HepG2 (cell line): Measurements from ENCODE around the gene CLPTM1L. TPM values are rescaled to one million over a fixed set of nuclear protein-coding genes. Genes with fewer than 3 reads are reported as not detected.
A peak's percentile ranks its signal among the peaks of the same experiment; 100 is the strongest.

Source experiments
- ARID4A ChIP-seq: sonication (generic); formaldehyde crosslinking; IDR thresholded peaks from 2 replicates; pipeline ENCODE4 v1.5.0; 2020; ENCODE audit warnings: mild to moderate bottlenecking, missing genetic modification reagents, borderline replicate concordance
- GZF1 ChIP-seq: sonication (generic); formaldehyde crosslinking; IDR thresholded peaks from 2 replicates; pipeline ENCODE4 v1.5.1; 2020; ENCODE audit warnings: mild to moderate bottlenecking, missing genetic modification reagents
- HINFP ChIP-seq: sonication (generic); formaldehyde crosslinking; IDR thresholded peaks from 2 replicates; pipeline ENCODE4 v1.4.0; 2020; ENCODE audit warnings: low read depth, mild to moderate bottlenecking, missing genetic modification reagents
- IRF1 ChIP-seq: sonication (generic); formaldehyde crosslinking; IDR thresholded peaks from 2 replicates; pipeline ENCODE4 v1.4.0; 2020; ENCODE audit warnings: low read depth, mild to moderate bottlenecking, missing genetic modification reagents
- POLR2AphosphoS2 ChIP-seq: IDR thresholded peaks from 2 replicates; pipeline ENCODE4 v1.6.1; 2011; ENCODE audit warnings: low read depth, low read length, improper control_type of control experiment
- POLR2G ChIP-seq: fragments of 200-400 bp; formaldehyde crosslinking; IDR thresholded peaks from 2 replicates; pipeline ENCODE4 v1.6.1; 2018; ENCODE audit warnings: mild to moderate bottlenecking, low read depth, low read length, moderate library complexity
- SAFB2 ChIP-seq: sonication (generic); formaldehyde crosslinking; IDR thresholded peaks from 2 replicates; pipeline ENCODE4 v1.5.1; 2020; ENCODE audit warnings: missing genetic modification reagents, low read depth, mild to moderate bottlenecking, borderline replicate concordance
- UBTF ChIP-seq: sonication (generic); formaldehyde crosslinking; IDR thresholded peaks from 2 replicates; pipeline ENCODE4 v1.4.0; 2020; ENCODE audit warnings: mild to moderate bottlenecking, missing genetic modification reagents
- XBP1 ChIP-seq: sonication (generic); formaldehyde crosslinking; IDR thresholded peaks from 2 replicates; pipeline ENCODE4 v1.5.0; 2020; ENCODE audit warnings: missing genetic modification reagents
- ZNF142 ChIP-seq: sonication (generic); formaldehyde crosslinking; IDR thresholded peaks from 2 replicates; pipeline ENCODE4 v1.4.0; 2020; ENCODE audit warnings: missing genetic modification reagents
- ZNF292 ChIP-seq: sonication (generic); formaldehyde crosslinking; IDR thresholded peaks from 2 replicates; pipeline ENCODE4 v1.8.1; 2022; ENCODE audit warnings: mild to moderate bottlenecking, low read depth, missing genetic modification reagents, borderline replicate concordance
- ZNF878 ChIP-seq: sonication (generic); formaldehyde crosslinking; IDR thresholded peaks from 2 replicates; pipeline ENCODE4 v1.8.1; 2023; ENCODE audit warnings: mild to moderate bottlenecking, missing genetic modification reagents, moderate library complexity
- polyA plus RNA-seq, 8 experiments: library from polyadenylated mRNA; depleted of rRNA in 3 of 8; stranded (reverse) in 7 of 8; unstranded in 1 of 8; fragments of >200 nt; fragmentation: Illumina TruSeq in 4 of 8; extraction: Trizol in 4 of 8; gene quantifications; 2 replicates each; pipeline versions ENCODE4 v1.2.1 to v1.2.3, GENCODE V29; 2011 to 2016; ENCODE audit warnings: low read depth in 4 of 8, missing spikeins in 1 of 8, mixed read lengths in 1 of 8; ENCODE audit not compliant: insufficient read depth in 1 of 8
- total RNA-seq, 5 experiments: library from RNA; depleted of rRNA; stranded (reverse); fragments of >200 nt; fragmentation: Illumina TruSeq; extraction: Trizol; gene quantifications; 2 replicates each; pipeline ENCODE4 v1.2.3, GENCODE V29; 2016; ENCODE audit warnings: low read depth in 1 of 5

CLPTM1L gene
- total and polyA plus RNA-seq, 2 of the 13 experiments (the other 11 are each of a cell fraction or from before 2014, with no cell fraction given) = 80.3 to 124 TPM

GRCh38 chr5:1380011-1380817 lies 35.3 kb upstream of the CLPTM1L start (continued):
- TF ChIP-seq POLR2AphosphoS2 (no peak), IRF1 (CRISPR knock-in tag) (no peak), ZNF878 (no peak), XBP1 (CRISPR knock-in tag) (no peak), HINFP (CRISPR knock-in tag) (no peak), POLR2G (no peak), GZF1 (CRISPR knock-in tag) (no peak), ZNF292 (CRISPR knock-in tag) (no peak), UBTF (peak; percentile 82), ARID4A (CRISPR knock-in tag) (peak; percentile 15; the same call in 1 of the 2 replicates), ZNF142 (CRISPR knock-in tag) (peak; percentile 81; the same call in 1 of the 2 replicates), SAFB2 (CRISPR knock-in tag) (no peak)
